GM21723 (cell line): ENCODE results near the gene PDE4B.
"Not testable (repeated sequence)": the region's sequence is repeated elsewhere in the genome, so short reads cannot be mapped to it uniquely, and the experiment has no call there.

ENCODE experiments used
- ATAC-seq: cut with Tn5 transposase; IDR thresholded peaks from one replicate; pipeline ENCODE4 v1.9.1; 2021; ENCODE audit warnings: mild to moderate bottlenecking, moderate library complexity; ENCODE audit not compliant: unreplicated experiment

Gene PDE4B

GRCh38 chr1:66112744-66113400, 320.2 kb downstream of the PDE4B start:
- no peak for ATAC-seq

GRCh38 chr1:66119148-66119547, 326.5 kb downstream of the PDE4B start:
- no peak for ATAC-seq

GRCh38 chr1:66124670-66125069, 332.0 kb downstream of the PDE4B start:
- no peak for ATAC-seq

- not testable (repeated sequence) for ATAC-seq
These were observed 335.9 kb downstream of the PDE4B start for GRCh38 chr1:66128641-66129040.

GRCh38 chr1:66132324-66132723, 339.6 kb downstream of the PDE4B start:
- no peak for ATAC-seq

GRCh38 chr1:66134004-66134403, 341.3 kb downstream of the PDE4B start:
- ATAC-seq: no peak

GRCh38 chr1:66135161-66135560, 342.5 kb downstream of the PDE4B start:
- ATAC-seq: no peak

GRCh38 chr1:66136423-66136822, 343.7 kb downstream of the PDE4B start:
- ATAC-seq: not testable (repeated sequence)

GRCh38 chr1:66137235-66137634, 344.5 kb downstream of the PDE4B start:
- ATAC-seq: no peak

GRCh38 chr1:66138613-66139012, 345.9 kb downstream of the PDE4B start:
- ATAC-seq: no peak

- no peak for ATAC-seq
These were observed 347.4 kb downstream of the PDE4B start for GRCh38 chr1:66140072-66140471.

- ATAC-seq: no peak
These were observed 351.0 kb downstream of the PDE4B start for GRCh38 chr1:66143651-66144050.

GRCh38 chr1:66147226-66147835, 354.6 kb downstream of the PDE4B start:
- ATAC-seq: no peak

- no peak for ATAC-seq
These were observed 359.3 kb downstream of the PDE4B start for GRCh38 chr1:66152034-66152433.

- no peak for ATAC-seq
These were observed 361.7 kb downstream of the PDE4B start for GRCh38 chr1:66154394-66154793.

- no peak for ATAC-seq
These were observed 363.4 kb downstream of the PDE4B start for GRCh38 chr1:66156144-66156543.

- ATAC-seq: no peak
These were observed 367.1 kb downstream of the PDE4B start for GRCh38 chr1:66159800-66160199.

GRCh38 chr1:66160719-66161118, 368.0 kb downstream of the PDE4B start:
- no peak for ATAC-seq

GRCh38 chr1:66166753-66167152, 374.1 kb downstream of the PDE4B start:
- ATAC-seq: no peak

- ATAC-seq: no peak
These were observed 374.6 kb downstream of the PDE4B start for GRCh38 chr1:66167267-66167666.

- no peak for ATAC-seq
These were observed 375.8 kb downstream of the PDE4B start for GRCh38 chr1:66168467-66168887.

GRCh38 chr1:66168948-66169671, 376.4 kb downstream of the PDE4B start:
- ATAC-seq: no peak
